SU-DHL-6 (cell line): ENCODE data around the gene TSPAN16.
A peak's percentile ranks its signal among the peaks of the same experiment; 100 is the strongest.

ENCODE experiments used
- H2AFZ ChIP-seq: fragments of 200-600 bp; sonication (generic); 2 replicates; pipeline ENCODE4 v1.6.1; 2014; ENCODE audit warnings: low read depth, mild to moderate bottlenecking, moderate library complexity, mixed read lengths, antibody characterized with exemption, low read length; ENCODE audit not compliant: severe bottlenecking
- H3F3A ChIP-seq: fragments of 200-600 bp; shearing (Covaris generic); 2 replicates; pipeline ENCODE4 v1.6.0; 2016; ENCODE audit warnings: antibody characterized with exemption, mild to moderate bottlenecking; ENCODE audit not compliant: insufficient read depth
- H3K27ac ChIP-seq: fragments of 200-600 bp; sonication (generic); 2 replicates; pipeline ENCODE4 v1.5.1; 2016; ENCODE audit warnings: low read depth, mild to moderate bottlenecking, low read length, moderate library complexity, mixed read lengths
- H3K27me3 ChIP-seq: fragments of 200-600 bp; sonication (generic), shearing (Covaris generic); 2 replicates; pipeline ENCODE4 v1.6.0; 2014; ENCODE audit warnings: mild to moderate bottlenecking, low read length
- H3K36me3 ChIP-seq: fragments of 200-600 bp; sonication (generic); 2 replicates; pipeline ENCODE4 v1.6.1; 2014; ENCODE audit warnings: mild to moderate bottlenecking, low read length, mixed read lengths
- H3K4me2 ChIP-seq: fragments of 300-600, 200-600 bp; shearing (Covaris generic), sonication (generic); 2 replicates; pipeline ENCODE4 v1.6.0; 2014; ENCODE audit warnings: low read length, low read depth, mild to moderate bottlenecking; ENCODE audit not compliant: poor library complexity, severe bottlenecking
- H3K4me3 ChIP-seq: fragments of 200-600 bp; sonication (generic); 2 replicates; pipeline ENCODE4 v1.5.1; 2014; ENCODE audit warnings: antibody characterized with exemption, low read length, mild to moderate bottlenecking, mixed read lengths; ENCODE audit not compliant: insufficient read depth, poor library complexity, severe bottlenecking
- H3K79me2 ChIP-seq: fragments of 200-600 bp; sonication (generic); 2 replicates; pipeline ENCODE4 v1.6.1; 2014; ENCODE audit warnings: mild to moderate bottlenecking, low read length, moderate library complexity; ENCODE audit not compliant: insufficient read depth
- H3K9ac ChIP-seq: fragments of 200-600 bp; sonication (generic); 2 replicates; pipeline ENCODE4 v1.7.0; 2014; ENCODE audit warnings: mild to moderate bottlenecking, low read length
- H3K9me2 ChIP-seq: fragments of 200-600 bp; sonication (generic); replicated peaks from 2 replicates; pipeline ENCODE4 v1.6.1; 2014; ENCODE audit warnings: low read length; ENCODE audit not compliant: insufficient read depth
- H3K9me3 ChIP-seq: fragments of 200-600 bp; sonication (generic); 2 replicates; pipeline ENCODE4 v1.6.1; 2014; ENCODE audit warnings: low read length, mixed read lengths; ENCODE audit not compliant: insufficient read depth
- H4K20me1 ChIP-seq: fragments of 200-600 bp; sonication (generic); 2 replicates; pipeline ENCODE4 v1.6.1; 2014; ENCODE audit warnings: low read depth, mild to moderate bottlenecking, antibody characterized with exemption, low read length, moderate library complexity, mixed read lengths
- CTCF ChIP-seq: fragments of 200-600 bp; sonication (generic); IDR thresholded peaks from one replicate; pipeline ENCODE4 v1.5.1; 2017; ENCODE audit warnings: antibody characterized with exemption, mild to moderate bottlenecking, low read length, moderate library complexity; ENCODE audit not compliant: insufficient read depth, poor library complexity, severe bottlenecking
- EZH2phosphoT487 ChIP-seq: fragments of 200-600 bp; sonication (generic), shearing (Covaris generic); conservative IDR thresholded peaks from 2 replicates; pipeline ENCODE4 v1.6.1; 2018; ENCODE audit warnings: mild to moderate bottlenecking, antibody characterized with exemption, low read length, moderate library complexity, mixed read lengths

Gene TSPAN16

GRCh38 chr19:11345122-11345803 is 49.3 kb downstream of the TSPAN16 start:
- H3K27ac ChIP-seq, result no peak overlapping the region
- H3F3A ChIP-seq, result peaks cover 5% of the 10 kb centered on the region; the same call in 1 of the 2 replicates
- H2AFZ ChIP-seq, result no peak overlapping the region

GRCh38 chr19:11346104-11346940 is 50.4 kb downstream of the TSPAN16 start, which contains the start of the genes CCDC159 and TMEM205:
TSS of gene CCDC159 (plus strand) at chr19:11346519. CDS start at chr19:11346607, 88 bp downstream.
TSS of gene TMEM205 (minus strand) at chr19:11346268. CDS start at chr19:11345619, 649 bp downstream.
- H3K4me2 ChIP-seq, result peak within 1 kb of the TSS; percentile 88
- peak within 1 kb of the TSS; percentile 86 for H2AFZ ChIP-seq
- TF ChIP-seq CTCF (no peak), EZH2phosphoT487 (no peak)
- H3K9ac ChIP-seq, result peak within 1 kb of the TSS; percentile 82
- H3K4me3 ChIP-seq, result peak within 1 kb of the TSS; percentile 96
- no peaks in the 10 kb centered on the region for H3K36me3 ChIP-seq
- no peaks in the 10 kb centered on the region for H4K20me1 ChIP-seq
- H3K9me2 ChIP-seq, result no peaks in the 10 kb centered on the region
- H3K27me3 ChIP-seq, result no peaks in the 10 kb centered on the region
- H3K9me3 ChIP-seq, result no peaks in the 10 kb centered on the region; the same call in 1 of the 2 replicates
- peak within 1 kb of the TSS; percentile 40 for H3K27ac ChIP-seq
- no peaks in the 10 kb centered on the region for H3K79me2 ChIP-seq
- peaks cover 5% of the 10 kb centered on the region; the same call in 1 of the 2 replicates for H3F3A ChIP-seq

More at GRCh38 chr19:11345122-11345803, 49.3 kb downstream of the TSPAN16 start:
- H3K4me2 ChIP-seq, result peak overlapping the region; percentile 70
- H3K9me3 ChIP-seq, result no peaks in the 10 kb centered on the region; the same call in 1 of the 2 replicates
- peak overlapping the region; percentile 82 for H3K9ac ChIP-seq
- H3K9me2 ChIP-seq, result no peaks in the 10 kb centered on the region
- TF ChIP-seq EZH2phosphoT487 (no peak), CTCF (no peak)
- H3K36me3 ChIP-seq, result no peaks in the 10 kb centered on the region
- no peaks in the 10 kb centered on the region for H3K79me2 ChIP-seq
- peak overlapping the region; percentile 96 for H3K4me3 ChIP-seq
- no peaks in the 10 kb centered on the region for H3K27me3 ChIP-seq
- H4K20me1 ChIP-seq, result no peaks in the 10 kb centered on the region

- Histone ChIP-seq H3K4me3 (no peak overlapping the region), H2AFZ (no peak overlapping the region), H3K4me2 (no peak overlapping the region), H3K27me3 (no peaks in the 10 kb centered on the region), H3K9me2 (no peaks in the 10 kb centered on the region), H4K20me1 (no peaks in the 10 kb centered on the region), H3F3A (peaks cover 5% of the 10 kb centered on the region; the same call in 1 of the 2 replicates), H3K27ac (no peak overlapping the region), H3K9ac (no peak overlapping the region), H3K36me3 (no peaks in the 10 kb centered on the region), H3K79me2 (no peaks in the 10 kb centered on the region), H3K9me3 (no peaks in the 10 kb centered on the region; the same call in 1 of the 2 replicates)
- TF ChIP-seq EZH2phosphoT487, result no peak
- TF ChIP-seq CTCF, result no peak
Observed at GRCh38 chr19:11347546-11348039, 51.6 kb downstream of the TSPAN16 start.
